Ecto neural progenitor cell (in vitro differentiated cells): Measurements from ENCODE around the gene TSPAN11.

ENCODE experiments used
- DNase-seq: peaks from one replicate; pipeline ENCODE4 v3.0.0-alpha.2; 2018; ENCODE audit warnings: low spot score

The TSPAN11 gene

GRCh38 chr12:31019976-31020375, 93.4 kb downstream of the TSPAN11 start:
- DNase-seq: peak; percentile 40

- peak; percentile 29 for DNase-seq
Measured at GRCh38 chr12:31020385-31021166, 94.0 kb downstream of the TSPAN11 start.

- DNase-seq: no peak
Measured at GRCh38 chr12:31021181-31021580, 94.6 kb downstream of the TSPAN11 start.

GRCh38 chr12:31021809-31022494, 95.4 kb downstream of the TSPAN11 start:
- no peak for DNase-seq

GRCh38 chr12:31023271-31023724, 96.8 kb downstream of the TSPAN11 start:
- DNase-seq: peak; percentile 42

GRCh38 chr12:31026202-31026601, 99.7 kb downstream of the TSPAN11 start:
- DNase-seq: peak; percentile 26

- peak; percentile 30 for DNase-seq
Measured at GRCh38 chr12:31027006-31027405, 100.5 kb downstream of the TSPAN11 start.

- DNase-seq: no peak
Measured at GRCh38 chr12:31029468-31029867, 102.9 kb downstream of the TSPAN11 start.

GRCh38 chr12:31029916-31030562, 103.5 kb downstream of the TSPAN11 start:
- DNase-seq: no peak

- no peak for DNase-seq
Measured at GRCh38 chr12:31031951-31032335, 105.4 kb downstream of the TSPAN11 start.

- no peak for DNase-seq
Measured at GRCh38 chr12:31033146-31033545, 106.6 kb downstream of the TSPAN11 start.

GRCh38 chr12:31033681-31034080, 107.1 kb downstream of the TSPAN11 start:
- no peak for DNase-seq

GRCh38 chr12:31034372-31034771, 107.8 kb downstream of the TSPAN11 start:
- no peak for DNase-seq

- DNase-seq: no peak
Measured at GRCh38 chr12:31035226-31035625, 108.7 kb downstream of the TSPAN11 start.

GRCh38 chr12:31035967-31036665, 109.6 kb downstream of the TSPAN11 start:
- DNase-seq: no peak

- DNase-seq: no peak
Measured at GRCh38 chr12:31037028-31037427, 110.5 kb downstream of the TSPAN11 start.

- no peak for DNase-seq
Measured at GRCh38 chr12:31037931-31038330, 111.4 kb downstream of the TSPAN11 start.

- no peak for DNase-seq
Measured at GRCh38 chr12:31041033-31041564, 114.6 kb downstream of the TSPAN11 start.
